ENCODE results near the gene CTDSPL2.

DNA sequence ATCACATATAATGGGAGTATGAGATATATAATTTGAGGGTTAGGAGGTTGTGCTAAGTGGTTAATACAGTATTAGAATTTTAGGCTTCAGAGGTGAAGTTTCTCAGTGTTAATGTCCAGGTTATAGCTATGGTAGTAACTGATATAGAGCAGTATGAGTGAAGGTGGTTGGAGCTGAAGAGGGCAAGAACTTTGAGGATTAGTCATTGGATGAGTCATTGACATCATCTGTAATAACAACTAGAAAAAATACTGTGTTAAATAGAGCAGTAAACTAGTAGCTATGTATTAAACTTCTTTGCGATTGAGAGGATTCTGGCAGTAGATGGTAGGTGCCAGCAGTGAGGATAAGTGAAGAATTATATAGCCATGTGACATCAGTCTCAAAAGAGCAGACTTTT lies 62.0 kb downstream of the CTDSPL2 start:
- TF ChIP-seq GATA2 (IDR thresholded peaks at IDR 0.05; ENCODE audit: low read depth, low read length) (no peak), GATA3 (IDR thresholded peaks at IDR 0.05; ENCODE audit: low read depth, low read length) (no peak)

All from SH-SY5Y (cell line).